ENCODE measurements around the gene FBXL4.

Gene FBXL4

DNA sequence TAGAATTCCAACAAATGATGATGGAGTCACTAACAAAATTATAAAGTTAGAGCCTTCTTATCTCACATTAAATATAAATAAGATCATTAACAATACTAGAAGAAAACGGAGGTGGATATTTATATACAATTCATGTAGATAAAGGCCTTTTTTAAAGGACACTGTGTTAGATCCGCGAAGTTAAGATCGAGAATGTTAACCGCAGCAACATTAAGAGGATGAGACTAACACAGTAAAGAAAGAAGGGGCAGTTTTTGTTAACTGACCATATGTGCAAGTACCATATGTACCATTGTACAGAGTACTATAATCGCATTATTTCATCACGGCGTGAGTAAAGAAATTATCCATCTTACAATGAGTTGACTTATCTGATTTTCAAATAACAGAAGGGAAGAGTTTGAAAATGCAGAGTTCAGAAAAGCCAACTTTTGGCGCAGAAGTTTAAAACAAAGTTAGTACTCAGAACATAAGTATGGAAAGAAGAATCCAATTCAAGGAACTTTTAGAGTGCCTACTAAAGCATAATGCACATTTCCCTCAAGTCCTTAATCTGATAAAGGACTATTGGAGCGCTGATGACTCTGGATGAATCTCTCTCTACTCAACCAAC lies 1.4 kb downstream of the FBXL4 start:
- H3K4me2 ChIP-seq (ENCODE audit: low read length) = peak overlapping the region; percentile 76
- TF ChIP-seq EZH2phosphoT487 (IDR thresholded peaks at IDR 0.05; ENCODE audit: borderline replicate concordance, low read length) = no peak
- TF ChIP-seq, protein P1, sequence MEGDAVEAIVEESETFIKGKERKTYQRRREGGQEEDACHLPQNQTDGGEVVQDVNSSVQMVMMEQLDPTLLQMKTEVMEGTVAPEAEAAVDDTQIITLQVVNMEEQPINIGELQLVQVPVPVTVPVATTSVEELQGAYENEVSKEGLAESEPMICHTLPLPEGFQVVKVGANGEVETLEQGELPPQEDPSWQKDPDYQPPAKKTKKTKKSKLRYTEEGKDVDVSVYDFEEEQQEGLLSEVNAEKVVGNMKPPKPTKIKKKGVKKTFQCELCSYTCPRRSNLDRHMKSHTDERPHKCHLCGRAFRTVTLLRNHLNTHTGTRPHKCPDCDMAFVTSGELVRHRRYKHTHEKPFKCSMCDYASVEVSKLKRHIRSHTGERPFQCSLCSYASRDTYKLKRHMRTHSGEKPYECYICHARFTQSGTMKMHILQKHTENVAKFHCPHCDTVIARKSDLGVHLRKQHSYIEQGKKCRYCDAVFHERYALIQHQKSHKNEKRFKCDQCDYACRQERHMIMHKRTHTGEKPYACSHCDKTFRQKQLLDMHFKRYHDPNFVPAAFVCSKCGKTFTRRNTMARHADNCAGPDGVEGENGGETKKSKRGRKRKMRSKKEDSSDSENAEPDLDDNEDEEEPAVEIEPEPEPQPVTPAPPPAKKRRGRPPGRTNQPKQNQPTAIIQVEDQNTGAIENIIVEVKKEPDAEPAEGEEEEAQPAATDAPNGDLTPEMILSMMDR (IDR thresholded peaks at IDR 0.05; ENCODE audit: low read depth, low read length, poor library complexity, severe bottlenecking) = no peak
- H3K36me3 ChIP-seq (ENCODE audit: control insufficient read depth, low read length) = peaks cover 14% of the 10 kb centered on the region
- peak overlapping the region; percentile 96 for H3K4me3 ChIP-seq (ENCODE audit: low read length)
- H4K20me1 ChIP-seq (ENCODE audit: control insufficient read depth, insufficient read depth, low read depth, low read length) = no peaks in the 10 kb centered on the region
- peak overlapping the region; percentile 58 for H3K27ac ChIP-seq (ENCODE audit: low read depth, low read length)
- H3K79me2 ChIP-seq (ENCODE audit: control insufficient read depth, low read length) = peaks cover 61% of the 10 kb centered on the region
- peaks cover 13% of the 10 kb centered on the region; the same call in 1 of the 2 replicates for H3F3A ChIP-seq (ENCODE audit: control insufficient read depth, insufficient read depth)
- H3K9me3 ChIP-seq (ENCODE audit: control insufficient read depth, insufficient read depth, low read length) = no peaks in the 10 kb centered on the region
- 0 out of 2 replicates have a peak, but pooled peaks cover 2% of the 10 kb centered on the region for H3K27me3 ChIP-seq (ENCODE audit: control insufficient read depth, low read length)
- no peaks in the 10 kb centered on the region for H3K9me2 ChIP-seq (replicated peaks; ENCODE audit: control insufficient read depth, low read length)
- peaks cover 26% of the 10 kb centered on the region for H3K4me1 ChIP-seq (ENCODE audit: control insufficient read depth, low read length)

DNA sequence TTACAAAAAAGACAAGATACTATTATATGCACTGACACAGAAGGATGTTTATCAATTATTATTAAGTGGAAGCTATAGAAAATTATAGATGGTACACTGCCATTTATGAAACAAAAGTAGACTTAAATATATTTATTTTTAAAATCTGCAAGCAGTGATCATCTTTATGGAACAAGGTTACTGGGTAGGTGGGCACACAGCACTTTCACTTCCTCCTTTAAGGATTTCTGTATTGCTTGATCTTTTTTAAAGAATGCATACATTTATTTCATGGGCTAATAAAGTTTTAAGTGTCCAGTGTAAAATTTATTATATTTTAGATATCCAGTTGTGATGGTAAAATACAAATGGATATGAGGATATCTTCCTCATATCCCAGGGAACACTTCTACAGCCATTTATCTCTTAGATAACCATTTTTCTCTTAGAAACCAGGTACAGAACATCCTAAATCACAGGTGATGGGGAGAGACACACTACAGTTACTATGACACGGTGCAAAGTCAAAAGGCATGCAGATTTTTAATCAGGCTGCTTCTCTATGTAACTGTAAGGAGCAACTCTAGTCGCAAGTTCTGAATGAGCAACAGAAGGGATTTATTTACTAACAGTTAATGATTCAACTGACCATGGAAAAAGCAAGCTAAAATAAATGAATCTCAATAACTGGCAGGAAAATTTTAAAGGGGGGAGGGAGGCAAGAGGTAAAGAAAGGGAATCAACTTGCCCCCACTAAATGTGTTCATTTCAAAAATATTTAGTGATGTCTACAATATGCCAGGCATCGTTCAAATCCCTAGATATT lies 2.2 kb downstream of the FBXL4 start:
- peak overlapping the region; percentile 58 for H3K27ac ChIP-seq (ENCODE audit: low read depth, low read length)
- H3K4me2 ChIP-seq (ENCODE audit: low read length) = peak overlapping the region; percentile 76
- H3K4me3 ChIP-seq (ENCODE audit: low read length) = peak overlapping the region; percentile 96
- peaks cover 15% of the 10 kb centered on the region for H3K36me3 ChIP-seq (ENCODE audit: control insufficient read depth, low read length)
- no peaks in the 10 kb centered on the region for H4K20me1 ChIP-seq (ENCODE audit: control insufficient read depth, insufficient read depth, low read depth, low read length)
- peaks cover 26% of the 10 kb centered on the region for H3K4me1 ChIP-seq (ENCODE audit: control insufficient read depth, low read length)
- H3K9me2 ChIP-seq (replicated peaks; ENCODE audit: control insufficient read depth, low read length) = no peaks in the 10 kb centered on the region
- no peaks in the 10 kb centered on the region; the same call in 1 of the 2 replicates for H3K9me3 ChIP-seq (ENCODE audit: control insufficient read depth, insufficient read depth, low read length)
- H3K79me2 ChIP-seq (ENCODE audit: control insufficient read depth, low read length) = peaks cover 70% of the 10 kb centered on the region
- TF ChIP-seq EZH2phosphoT487 (IDR thresholded peaks at IDR 0.05; ENCODE audit: borderline replicate concordance, low read length) = no peak
- TF ChIP-seq, protein P1 (IDR thresholded peaks at IDR 0.05; ENCODE audit: low read depth, low read length, poor library complexity, severe bottlenecking) = no peak
- H3F3A ChIP-seq (ENCODE audit: control insufficient read depth, insufficient read depth) = peaks cover 13% of the 10 kb centered on the region; the same call in 1 of the 2 replicates
- H3K27me3 ChIP-seq (ENCODE audit: control insufficient read depth, low read length) = no peaks in the 10 kb centered on the region

DNA sequence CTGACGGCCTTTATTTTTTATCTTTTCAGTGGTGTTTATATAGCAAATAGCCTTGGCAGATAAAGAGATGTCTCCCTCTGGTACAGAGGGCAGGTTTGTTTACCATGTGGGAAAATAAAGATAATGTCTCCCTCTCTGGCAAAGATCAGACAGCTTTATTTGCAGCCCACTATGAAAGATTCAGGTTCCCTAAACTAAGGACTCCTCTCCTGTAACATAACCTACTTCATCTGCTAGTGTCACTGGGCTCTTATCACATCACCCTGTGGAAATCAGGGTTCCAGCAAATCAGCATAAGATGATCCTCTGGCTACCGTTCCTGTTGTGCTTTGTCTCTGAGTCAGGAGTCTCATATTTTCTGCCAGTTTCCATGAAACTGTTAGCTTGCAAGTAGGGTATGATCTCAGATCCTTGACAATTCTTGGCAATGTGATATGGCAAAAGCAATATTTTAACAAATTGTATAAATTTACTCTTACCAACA lies 3.1 kb downstream of the FBXL4 start:
- TF ChIP-seq EZH2phosphoT487 (IDR thresholded peaks at IDR 0.05; ENCODE audit: borderline replicate concordance, low read length) = no peak
- TF ChIP-seq, protein P1 (IDR thresholded peaks at IDR 0.05; ENCODE audit: low read depth, low read length, poor library complexity, severe bottlenecking) = no peak
- Histone ChIP-seq H3K4me3 (ENCODE audit: low read length) (no peak overlapping the region), H3K9me3 (ENCODE audit: control insufficient read depth, insufficient read depth, low read length) (no peaks in the 10 kb centered on the region; the same call in 1 of the 2 replicates), H3K27me3 (ENCODE audit: control insufficient read depth, low read length) (no peaks in the 10 kb centered on the region), H3K4me2 (ENCODE audit: low read length) (peak overlapping the region; percentile 76), H3K9me2 (replicated peaks; ENCODE audit: control insufficient read depth, low read length) (no peaks in the 10 kb centered on the region), H3F3A (ENCODE audit: control insufficient read depth, insufficient read depth) (peaks cover 13% of the 10 kb centered on the region; the same call in 1 of the 2 replicates), H3K4me1 (ENCODE audit: control insufficient read depth, low read length) (peaks cover 26% of the 10 kb centered on the region), H4K20me1 (ENCODE audit: control insufficient read depth, insufficient read depth, low read depth, low read length) (no peaks in the 10 kb centered on the region), H3K27ac (ENCODE audit: low read depth, low read length) (no peak overlapping the region), H3K36me3 (ENCODE audit: control insufficient read depth, low read length) (peaks cover 19% of the 10 kb centered on the region), H3K79me2 (ENCODE audit: control insufficient read depth, low read length) (peaks cover 77% of the 10 kb centered on the region)
